Testis (tissue), 2 donors: ENCODE measurements around the gene GNGT1.

Experiments used
- CTCF ChIP-seq, 3 experiments: fragments of 450-650 bp in 2 of 3; fragments of 200-600 bp in 1 of 3; sonication (generic) in 1 of 3; IDR thresholded peaks; one replicate each; pipeline ENCODE4 v1.5.1; 2016 to 2019; ENCODE audit warnings: antibody characterized with exemption in 3 of 3, mild to moderate bottlenecking in 2 of 3, moderate library complexity in 1 of 3
- POLR2A ChIP-seq: fragments of 450-650 bp; IDR thresholded peaks from one replicate; pipeline ENCODE4 v1.6.1; 2017; ENCODE audit warnings: antibody characterized with exemption, mild to moderate bottlenecking, moderate library complexity

- TF ChIP-seq POLR2A (no peak), CTCF (IDR thresholded peaks at IDR 0.05) (no peak)
Observed at GRCh38 chr7:93914581-93915066, 8.3 kb downstream of the GNGT1 start.
